ENCODE measurements around the gene DNAJA3. TPM values are rescaled to one million over a fixed set of nuclear protein-coding genes. Genes with fewer than 3 reads are reported as not detected.

DNAJA3 gene
- total RNA-seq, 1 donor from 2014 or later = 40.6 TPM

DNA sequence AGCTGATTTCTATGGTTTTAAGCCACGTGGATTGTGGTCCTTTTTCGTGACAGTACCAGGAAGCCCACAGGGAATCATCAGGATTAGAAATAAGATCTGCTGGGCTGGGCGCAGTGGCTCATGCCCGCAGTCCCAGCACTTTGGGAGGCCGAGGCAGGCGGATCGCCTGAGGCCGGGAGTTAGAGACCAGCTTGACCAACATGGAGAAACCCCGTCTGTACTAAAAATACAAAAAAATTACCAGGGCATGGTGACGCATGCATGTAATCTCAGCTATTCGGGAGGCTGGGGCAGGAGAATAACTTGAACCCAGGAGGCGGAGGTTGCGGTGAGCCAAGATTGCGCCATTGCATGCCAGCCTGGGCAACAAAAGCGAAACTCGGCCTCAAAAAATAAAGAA, 42.2 kb downstream of the DNAJA3 start:
- DNase-seq (ENCODE audit: low read depth) = no peak
- no peak overlapping the region for H3K4me3 ChIP-seq (ENCODE audit: low read depth, low read length)
- no peak for TF ChIP-seq CTCF (conservative IDR thresholded peaks at IDR 0.05; ENCODE audit: low read depth, low read length)

DNA sequence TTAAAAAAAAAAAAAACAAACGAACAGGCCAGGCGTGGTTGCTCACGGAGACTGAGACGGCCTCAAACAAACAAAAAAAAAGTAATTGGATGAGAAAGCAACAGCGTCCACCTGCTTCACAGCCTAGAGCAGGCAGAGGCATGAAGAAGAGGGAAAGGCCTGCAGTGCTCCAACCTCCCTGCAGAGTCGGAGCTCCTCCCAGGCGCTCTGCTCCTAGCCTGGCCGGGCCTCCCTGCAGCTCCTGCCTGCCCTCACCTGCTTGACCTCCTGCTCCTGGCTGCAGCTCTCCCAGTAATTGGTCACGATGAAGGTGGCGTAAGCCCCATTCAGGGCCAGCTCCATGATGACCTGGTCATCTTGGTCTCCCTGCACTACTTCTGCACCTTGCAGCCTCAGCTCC, 43.3 kb downstream of the DNAJA3 start:
- DNase-seq (ENCODE audit: low read depth) = no peak
- no peak overlapping the region for H3K4me3 ChIP-seq (ENCODE audit: low read depth, low read length)

GRCh38 chr16:4471869-4472268, 46.2 kb downstream of the DNAJA3 start:
- H3K4me3 ChIP-seq (ENCODE audit: low read depth, low read length) = no peak overlapping the region
- no peak for DNase-seq (ENCODE audit: low read depth)
- no peak for TF ChIP-seq CTCF (conservative IDR thresholded peaks at IDR 0.05; ENCODE audit: low read depth, low read length)

More for the DNA sequence above, 43.3 kb downstream of the DNAJA3 start:
- no peak for TF ChIP-seq CTCF (conservative IDR thresholded peaks at IDR 0.05; ENCODE audit: low read depth, low read length)

DNA sequence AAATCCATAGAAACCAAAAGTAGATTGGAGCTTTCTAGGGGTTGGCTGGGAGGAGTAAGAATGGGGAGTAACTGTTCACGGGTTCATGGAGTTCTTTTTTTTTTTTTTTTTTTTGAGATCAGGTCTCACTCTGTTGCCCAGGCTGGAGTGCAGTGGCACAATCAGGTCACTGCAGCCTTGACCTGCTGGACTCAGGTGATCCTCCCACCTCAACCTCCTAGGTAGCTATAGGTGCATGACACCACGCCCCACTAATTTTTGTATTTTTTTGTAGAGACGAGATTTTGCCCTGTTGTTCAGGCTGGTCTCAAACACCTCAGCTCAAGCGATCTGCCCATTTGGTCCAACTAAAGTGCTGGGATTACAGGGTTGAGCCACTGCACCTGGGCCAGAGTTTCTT, 47.2 kb downstream of the DNAJA3 start:
- DNase-seq (ENCODE audit: low read depth) = no peak
- TF ChIP-seq CTCF (conservative IDR thresholded peaks at IDR 0.05; ENCODE audit: low read depth, low read length) = no peak
- H3K4me3 ChIP-seq (ENCODE audit: low read depth, low read length) = no peak overlapping the region

- no peak for DNase-seq (ENCODE audit: low read depth)
- H3K4me3 ChIP-seq (ENCODE audit: low read depth, low read length) = peak within 1 kb of the TSS; percentile 88
- TF ChIP-seq CTCF (conservative IDR thresholded peaks at IDR 0.05; ENCODE audit: low read depth, low read length) = no peak
Observed at GRCh38 chr16:4474192-4474961, 48.7 kb downstream of the DNAJA3 start, which contains the start of gene NMRAL1. Gene NMRAL1 (minus strand): TSS chr16:4474625. CDS start chr16:4474132, 493 bp downstream.

DNA sequence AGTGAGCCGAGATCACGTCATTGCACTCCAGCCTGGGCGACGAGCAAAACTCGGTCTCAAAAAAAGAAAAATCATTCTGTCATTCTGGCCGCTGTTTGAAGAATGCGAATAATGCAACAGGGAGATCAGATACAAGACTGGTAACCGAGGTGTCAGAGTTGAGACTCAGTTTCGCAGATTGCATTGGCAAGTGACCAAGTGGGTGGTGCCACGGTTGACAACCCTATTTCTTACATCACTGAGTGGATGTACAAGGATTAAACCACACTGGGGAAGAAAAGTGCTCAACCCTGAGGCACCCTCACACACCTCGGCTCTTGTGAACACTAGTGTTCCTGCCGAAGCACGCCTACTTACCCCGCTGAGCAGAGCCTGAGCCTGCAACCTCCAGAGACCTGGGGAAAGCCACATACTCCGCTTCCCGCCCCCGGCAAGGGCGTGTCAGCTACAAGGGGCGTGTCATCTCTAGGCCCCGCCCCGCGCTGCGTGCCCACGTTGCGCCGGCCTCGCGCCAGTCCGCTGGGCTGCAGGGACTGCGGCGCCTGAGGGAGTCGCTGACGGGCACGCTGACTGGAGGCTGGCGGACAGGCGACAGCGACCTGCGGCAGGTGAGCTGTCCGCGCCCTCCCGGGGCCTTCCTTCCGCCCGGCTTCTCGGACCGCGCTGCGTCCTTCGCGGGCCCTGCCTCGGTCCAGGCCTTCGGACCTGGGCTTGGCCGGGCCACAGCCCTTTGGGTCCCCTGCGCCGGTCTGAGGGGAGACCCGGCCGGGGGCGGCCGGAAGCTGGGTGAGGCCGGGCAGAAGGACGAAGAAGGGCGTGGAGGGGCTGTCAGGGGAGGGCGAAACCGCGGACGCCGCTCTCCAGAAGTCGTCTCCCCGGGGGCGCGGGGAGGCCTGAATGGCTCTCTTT, 50.5 kb downstream of the DNAJA3 start, which contains the start of gene HMOX2:
Gene HMOX2 (plus strand): TSS at position 519 of the 909 bp plus-strand sequence. CDS start 29,127 bp downstream, outside the sequence.
- DNase-seq (ENCODE audit: low read depth) = no peak
- TF ChIP-seq CTCF (conservative IDR thresholded peaks at IDR 0.05; ENCODE audit: low read depth, low read length) = peak; percentile 38
- H3K4me3 ChIP-seq (ENCODE audit: low read depth, low read length) = peak within 1 kb of the TSS; percentile 99

All from epithelial cell of proximal tubule (primary cell).